ENCODE data around the gene ASCL4. TPM values are rescaled to one million over a fixed set of nuclear protein-coding genes. Genes with fewer than 3 reads are reported as not detected.
A peak's percentile ranks its signal among the peaks of the same experiment; 100 is the strongest.

The ASCL4 gene
- total and polyA plus RNA-seq, 2 of the 13 experiments (the other 11 are each of a cell fraction or from before 2014, with no cell fraction given), result not detected

GRCh38 chr12:107760809-107761501 is 13.5 kb upstream of the ASCL4 start, which contains the start of gene PRDM4 (continued):
- TF ChIP-seq GRHL1 (CRISPR knock-in tag; conservative IDR thresholded peaks at IDR 0.05), result no peak
- no peak for TF ChIP-seq E2F2 (CRISPR knock-in tag; IDR thresholded peaks at IDR 0.05; ENCODE audit: borderline replicate concordance)
- TF ChIP-seq RBM39 (IDR thresholded peaks at IDR 0.05; ENCODE audit: low read depth, low read length, poor library complexity, severe bottlenecking), result no peak
- no peak for TF ChIP-seq HOXD1 (CRISPR knock-in tag; IDR thresholded peaks at IDR 0.05)
- TF ChIP-seq ZNF367 (CRISPR knock-in tag; IDR thresholded peaks at IDR 0.05; ENCODE audit: borderline replicate concordance), result no peak; the same call in 1 of the 2 replicates
- TF ChIP-seq HCFC1 (IDR thresholded peaks at IDR 0.05; ENCODE audit: low read depth, low read length), result peak; percentile 57
- no peak for TF ChIP-seq MBNL3 (CRISPR knock-in tag; conservative IDR thresholded peaks at IDR 0.05)
- no peak for TF ChIP-seq CSRNP1 (CRISPR knock-in tag; IDR thresholded peaks at IDR 0.05)
- no peak for TF ChIP-seq BATF2 (CRISPR knock-in tag; IDR thresholded peaks at IDR 0.05)
- TF ChIP-seq ZBTB21 (CRISPR knock-in tag; IDR thresholded peaks at IDR 0.05), result no peak
- TF ChIP-seq PRPF4 (IDR thresholded peaks at IDR 0.05; ENCODE audit: low read depth, low read length, poor library complexity, severe bottlenecking), result no peak
- TF ChIP-seq NFE2L1 (CRISPR knock-in tag; IDR thresholded peaks at IDR 0.05; ENCODE audit: borderline replicate concordance), result no peak
- TF ChIP-seq SIX1 (CRISPR knock-in tag; IDR thresholded peaks at IDR 0.05; ENCODE audit: borderline replicate concordance), result no peak
- no peak for TF ChIP-seq TEF (CRISPR knock-in tag; IDR thresholded peaks at IDR 0.05)
- TF ChIP-seq SAFB2 (CRISPR knock-in tag; IDR thresholded peaks at IDR 0.05; ENCODE audit: borderline replicate concordance, low read depth), result peak; percentile 60; the same call in 1 of the 2 replicates
- TF ChIP-seq FOXA1 (IDR thresholded peaks at IDR 0.05), result no peak
- no peak for TF ChIP-seq FOXA1 (CRISPR knock-in tag; IDR thresholded peaks at IDR 0.05)
- TF ChIP-seq KLF13 (CRISPR knock-in tag; IDR thresholded peaks at IDR 0.05), result no peak
- TF ChIP-seq ZNF703 (CRISPR knock-in tag; IDR thresholded peaks at IDR 0.05; ENCODE audit: borderline replicate concordance), result no peak
- TF ChIP-seq ZNF782 (CRISPR knock-in tag; IDR thresholded peaks at IDR 0.05; ENCODE audit: borderline replicate concordance), result no peak
